B cell (primary cell): Measurements from ENCODE around the gene SLC4A8. TPM values are rescaled to one million over a fixed set of nuclear protein-coding genes. Genes with fewer than 3 reads are reported as not detected.
A peak's percentile ranks its signal among the peaks of the same experiment; 100 is the strongest.

Experiments
- ATAC-seq: fragments of 200-7000 bp; cut with Tn5 transposase; one replicate; pipeline ENCODE4 v1.10.0; 2021; ENCODE audit warnings: low read depth, mild to moderate bottlenecking, moderate number of reproducible peaks, moderate library complexity
- CTCF ChIA-PET: fragments of 350-600 bp; sonication (Branson Sonifier 250); formaldehyde crosslinking; loops from one replicate; lab custom pipeline; 2021; ENCODE audit warnings: antibody characterized with exemption, inconsistent platforms; lab: Charles Lee
- POLR2A ChIA-PET: fragments of 350-600 bp; sonication (Branson Sonifier 250); formaldehyde crosslinking; loops from one replicate; lab custom pipeline; 2021; ENCODE audit warnings: antibody characterized with exemption; lab: Charles Lee
- DNase-seq: peaks from one replicate; pipeline ENCODE4 v3.0.0; 2013
- H2AFZ ChIP-seq: 2 replicates; pipeline ENCODE4 v1.6.1; 2012; ENCODE audit warnings: mild to moderate bottlenecking, low read depth, low read length; ENCODE audit not compliant: insufficient read depth, poor library complexity, severe bottlenecking
- H3K27ac ChIP-seq, 2 donors: 1 replicate in 1 of 2; 2 replicates in 1 of 2; pipeline ENCODE4 v1.5.1; 2012 to 2013; ENCODE audit warnings: low read length in 2 of 2, mild to moderate bottlenecking in 2 of 2, moderate library complexity in 1 of 2
- H3K27me3 ChIP-seq, 4 experiments: fragments of 200-600 bp in 1 of 4; sonication (generic) in 1 of 4; replicated peaks in 1 of 4; 1 replicate in 2 of 4; 2 replicates in 2 of 4; pipeline versions ENCODE4 v1.6.1 to v1.7.0; 2013 to 2016; ENCODE audit warnings: low read length in 3 of 4, mild to moderate bottlenecking in 2 of 4, mixed read lengths in 1 of 4, moderate library complexity in 1 of 4; ENCODE audit not compliant: insufficient read depth in 4 of 4, control insufficient read depth in 3 of 4; ENCODE audit errors: control extremely low read depth in 1 of 4
- H3K36me3 ChIP-seq, 2 experiments: replicated peaks in 1 of 2; 1 replicate in 1 of 2; 2 replicates in 1 of 2; pipeline versions ENCODE4 v1.6.1 to v1.7.1; 2013; ENCODE audit warnings: low read length in 1 of 2; ENCODE audit not compliant: insufficient read depth in 2 of 2, control insufficient read depth in 1 of 2; ENCODE audit errors: control extremely low read depth in 1 of 2, extremely low read depth in 1 of 2
- H3K4me1 ChIP-seq, 2 donors: fragments of 200-600 bp in 1 of 2; sonication (generic) in 1 of 2; 1 replicate in 1 of 2; 2 replicates in 1 of 2; pipeline versions ENCODE4 v1.5.1 to v1.6.1; 2013 to 2017; ENCODE audit warnings: low read length in 2 of 2; ENCODE audit not compliant: control insufficient read depth in 2 of 2, insufficient read depth in 2 of 2
- H3K4me2 ChIP-seq: replicated peaks from 2 replicates; pipeline ENCODE3; 2012; ENCODE audit warnings: mild to moderate bottlenecking, low read depth, low read length; ENCODE audit not compliant: poor library complexity, severe bottlenecking
- H3K4me3 ChIP-seq, 5 experiments: fragments of 200-600 bp in 1 of 5; sonication (generic) in 1 of 5; 1 replicate in 3 of 5; 2 replicates in 2 of 5; pipeline versions ENCODE4 v1.5.1 to v1.7.0; 2011 to 2016; ENCODE audit warnings: low read length in 4 of 5, mild to moderate bottlenecking in 4 of 5, low read depth in 2 of 5, control low read depth in 1 of 5, moderate library complexity in 1 of 5; ENCODE audit not compliant: insufficient read depth in 1 of 5; ENCODE audit errors: control extremely low read depth in 1 of 5, extremely low read depth in 1 of 5
- H3K79me2 ChIP-seq: fragments of 200-600 bp; sonication (generic); one replicate; pipeline ENCODE4 v1.6.0; 2016; ENCODE audit warnings: low read length; ENCODE audit not compliant: control insufficient read depth, insufficient read depth
- H3K9ac ChIP-seq: fragments of 200-600 bp; sonication (generic); 2 replicates; pipeline ENCODE4 v1.6.1; 2017; ENCODE audit warnings: mild to moderate bottlenecking, low read length, moderate library complexity
- H3K9me3 ChIP-seq, 3 donors: one replicate each; pipeline versions ENCODE4 v1.6.1 to v1.7.1; 2013; ENCODE audit warnings: low read length in 2 of 3; ENCODE audit not compliant: control insufficient read depth in 2 of 3, insufficient read depth in 1 of 3; ENCODE audit errors: control extremely low read depth in 1 of 3
- H4K20me1 ChIP-seq: 2 replicates; pipeline ENCODE4 v1.6.0; 2012; ENCODE audit warnings: mild to moderate bottlenecking, low read length; ENCODE audit not compliant: insufficient read depth, control insufficient read depth, poor library complexity, severe bottlenecking
- H3K27ac Mint-ChIP-seq: one replicate; pipeline ENCODE4 v1.8.0; 2021; ENCODE audit warnings: mixed read lengths
- H3K27me3 Mint-ChIP-seq: one replicate; pipeline ENCODE4 v1.8.0; 2021; ENCODE audit warnings: mixed read lengths
- H3K4me1 Mint-ChIP-seq: one replicate; pipeline ENCODE4 v1.8.0; 2021; ENCODE audit warnings: mixed read lengths
- H3K4me3 Mint-ChIP-seq: one replicate; pipeline ENCODE4 v1.8.0; 2021; ENCODE audit warnings: mixed read lengths
- H3K9me3 Mint-ChIP-seq: one replicate; pipeline ENCODE4 v1.8.0; 2022; ENCODE audit warnings: mixed read lengths; ENCODE audit not compliant: insufficient read depth
- CTCF ChIP-seq: fragments of 200-600 bp; IDR thresholded peaks from one replicate; pipeline ENCODE4 v1.8.0; 2022; ENCODE audit warnings: antibody characterized with exemption, mild to moderate bottlenecking
- EZH2 ChIP-seq: IDR thresholded peaks from 2 replicates; pipeline ENCODE4 v1.6.1; 2012; ENCODE audit warnings: borderline replicate concordance, low read depth, mild to moderate bottlenecking, moderate library complexity, low read length; ENCODE audit not compliant: insufficient read depth, poor library complexity, severe bottlenecking
- WGBS: methylation state at CpG from one replicate; pipeline ENCODE4 v1.1.5; 2013; ENCODE audit warnings: missing lambda C conversion rate; ENCODE audit not compliant: insufficient coverage; 5-methylcytosine and 5-hydroxymethylcytosine counted together
- intact Hi-C: fragments of 100-400 bp; cut with micrococcal nuclease; formaldehyde crosslinking; loops from one replicate; pipeline ENCODE4 v1.10.0; 2022
- polyA plus RNA-seq: library from polyadenylated mRNA; depleted of rRNA; stranded (reverse); fragments of >200 nt; gene quantifications from 2 replicates; pipeline ENCODE4 v1.2.3, GENCODE V29; 2012
- total RNA-seq, 2 donors: library from RNA; stranded (reverse); fragments of 120-200 nt in 1 of 2; gene quantifications; 1 replicate in 1 of 2; 2 replicates in 1 of 2; pipeline versions ENCODE4 v1.2.3 to v1.2.4, GENCODE V29; 2013 to 2022

Gene SLC4A8
- total and polyA plus RNA-seq, 2 donors (not counting 1 experiment from before 2014, with no cell fraction given), result 3.1 to 3.2 TPM

- Mint-ChIP-seq H3K4me1 (peaks cover 63% of the 10 kb centered on the region), H3K27ac (peak overlapping the region; percentile 46), H3K9me3 (no peaks in the 10 kb centered on the region), H3K4me3 (peak overlapping the region; percentile 62), H3K27me3 (no peaks in the 10 kb centered on the region)
- POLR2A ChIA-PET, result interaction anchor here (0.5 to 0.7 kb wide), 3 partner anchors 11 to 27 kb away, joined by 3 to 4 read pairs (median 4); no protein-coding TSS in a partner anchor
- no peaks in the 10 kb centered on the region for H4K20me1 ChIP-seq
- H3K27me3 ChIP-seq, result no peaks in the 10 kb centered on the region
- H3K4me3 ChIP-seq, result peak overlapping the region in 2 of 5 experiments; percentile 28 to 29
- H2AFZ ChIP-seq, result peak overlapping the region; percentile 35
- peaks cover 18% of the 10 kb centered on the region for H3K79me2 ChIP-seq
- ATAC-seq (peak; percentile 6), DNase-seq (peak; percentile 68)
- H3K27ac ChIP-seq, result peak overlapping the region; percentile 54 to 70
- CTCF ChIA-PET, result interaction anchor here (1.0 to 1.1 kb wide), 2 partner anchors 26 to 31 kb away, joined by 3 to 5 read pairs; no protein-coding TSS in a partner anchor
- H3K4me1 ChIP-seq, result peaks cover 58 to 68% of the 10 kb centered on the region in 2 donors
- intact Hi-C loops, result loop anchor here (10.0 kb wide), 1 partner anchor 139 kb away; no protein-coding TSS in a partner anchor
- no CpG with 5 or more reads among the region's 8 CpGs for WGBS
- no peak for TF ChIP-seq CTCF
- no peak for TF ChIP-seq EZH2
- peak overlapping the region; percentile 29 for H3K9ac ChIP-seq
- H3K36me3 ChIP-seq, result no peaks in the 10 kb centered on the region
- H3K9me3 ChIP-seq, result no peaks in the 10 kb centered on the region
- peak overlapping the region; percentile 91 for H3K4me2 ChIP-seq
Observed at GRCh38 chr12:51395283-51396230, 29.1 kb upstream of the SLC4A8 start.
